Uterus (tissue), 2 donors: Measurements from ENCODE around the gene FRRS1.

Experiments
- POLR2A ChIP-seq, 2 donors: fragments of 450-650 bp; IDR thresholded peaks; one replicate each; pipeline ENCODE4 v1.6.1; 2016; ENCODE audit warnings: antibody characterized with exemption in 2 of 2, mild to moderate bottlenecking in 1 of 2, moderate library complexity in 1 of 2
- TF ChIP-seq, protein P1 (sequence below), 4 experiments: fragments of 200-600 bp in 2 of 4; fragments of 450-650 bp in 2 of 4; sonication (generic) in 2 of 4; IDR thresholded peaks; one replicate each; pipeline ENCODE4 v1.5.1; 2016 to 2019; ENCODE audit warnings: antibody characterized with exemption in 4 of 4, mild to moderate bottlenecking in 2 of 4, moderate library complexity in 1 of 4

GRCh38 chr1:99702221-99702620 is 64.2 kb downstream of the FRRS1 start:
- TF ChIP-seq POLR2A (IDR thresholded peaks at IDR 0.05), result no peak
- TF ChIP-seq, protein P1, sequence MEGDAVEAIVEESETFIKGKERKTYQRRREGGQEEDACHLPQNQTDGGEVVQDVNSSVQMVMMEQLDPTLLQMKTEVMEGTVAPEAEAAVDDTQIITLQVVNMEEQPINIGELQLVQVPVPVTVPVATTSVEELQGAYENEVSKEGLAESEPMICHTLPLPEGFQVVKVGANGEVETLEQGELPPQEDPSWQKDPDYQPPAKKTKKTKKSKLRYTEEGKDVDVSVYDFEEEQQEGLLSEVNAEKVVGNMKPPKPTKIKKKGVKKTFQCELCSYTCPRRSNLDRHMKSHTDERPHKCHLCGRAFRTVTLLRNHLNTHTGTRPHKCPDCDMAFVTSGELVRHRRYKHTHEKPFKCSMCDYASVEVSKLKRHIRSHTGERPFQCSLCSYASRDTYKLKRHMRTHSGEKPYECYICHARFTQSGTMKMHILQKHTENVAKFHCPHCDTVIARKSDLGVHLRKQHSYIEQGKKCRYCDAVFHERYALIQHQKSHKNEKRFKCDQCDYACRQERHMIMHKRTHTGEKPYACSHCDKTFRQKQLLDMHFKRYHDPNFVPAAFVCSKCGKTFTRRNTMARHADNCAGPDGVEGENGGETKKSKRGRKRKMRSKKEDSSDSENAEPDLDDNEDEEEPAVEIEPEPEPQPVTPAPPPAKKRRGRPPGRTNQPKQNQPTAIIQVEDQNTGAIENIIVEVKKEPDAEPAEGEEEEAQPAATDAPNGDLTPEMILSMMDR (IDR thresholded peaks at IDR 0.05), result no peak
